ENCODE data around the gene DNAI1. TPM values are rescaled to one million over a fixed set of nuclear protein-coding genes. Genes with fewer than 3 reads are reported as not detected.
"Not testable (repeated sequence)": the region's sequence is repeated elsewhere in the genome, so short reads cannot be mapped to it uniquely, and the experiment has no call there.

DNAI1 gene
- total RNA-seq, 1 donor from 2014 or later: not detected

DNA sequence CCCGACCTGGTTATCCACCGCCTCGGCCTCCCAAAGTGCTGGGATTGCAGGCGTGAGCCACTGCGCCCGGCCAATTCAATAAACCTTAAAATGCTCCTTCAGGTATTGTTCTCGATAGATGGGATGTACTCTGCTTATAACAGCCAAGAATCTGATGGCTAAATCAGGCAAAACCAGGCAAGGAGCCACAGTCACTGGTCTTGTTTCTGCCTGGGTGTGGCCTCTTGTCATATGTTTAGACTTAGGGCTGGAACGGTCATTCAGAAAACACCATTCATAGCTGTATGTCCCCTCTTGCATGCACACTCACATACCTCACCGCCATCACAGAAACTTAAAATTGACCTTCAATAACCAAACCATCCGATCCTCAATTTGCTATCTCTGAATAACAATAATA lies 8.0 kb upstream of the DNAI1 start:
- no peak for DNase-seq (ENCODE audit: low spot score)

DNA sequence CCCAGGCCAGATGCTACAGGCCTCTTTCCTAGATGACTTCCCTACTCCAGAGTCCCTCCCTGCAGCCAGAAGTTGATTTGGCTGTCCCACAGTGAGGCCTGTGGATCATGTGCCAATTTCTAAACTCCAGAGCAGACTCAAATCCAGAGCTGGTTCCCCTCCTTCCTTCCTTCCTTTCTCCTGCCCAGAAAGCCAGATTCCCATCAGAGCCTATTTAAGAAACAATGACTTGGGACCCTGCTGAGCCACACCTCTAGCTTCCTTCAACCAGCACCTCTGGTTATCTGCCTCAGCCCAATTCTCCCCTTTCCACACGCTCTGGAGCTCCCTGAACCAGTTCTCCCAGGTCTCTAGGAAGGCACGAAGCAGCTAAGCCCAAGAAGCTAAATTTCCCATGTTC lies 7.5 kb upstream of the DNAI1 start:
- DNase-seq (ENCODE audit: low spot score): no peak

DNA sequence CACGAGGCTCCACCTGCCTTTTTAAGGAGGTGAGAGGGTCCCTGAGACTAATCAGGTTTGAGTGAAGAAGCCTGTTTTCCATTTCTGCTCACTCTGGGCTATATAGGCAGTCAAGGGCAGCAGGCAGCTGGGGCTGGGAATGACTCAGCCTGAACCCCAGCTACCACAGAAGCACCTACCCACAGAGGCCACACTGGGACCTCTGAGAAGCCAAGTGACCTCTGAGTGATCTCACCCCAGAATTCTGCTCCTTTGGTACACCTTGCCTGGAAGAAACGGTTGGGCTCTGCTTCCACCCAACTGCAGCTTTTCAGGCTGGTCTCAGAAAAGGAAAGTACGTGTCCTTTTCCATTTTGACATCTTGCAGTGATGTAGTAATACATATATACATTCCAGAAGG lies 7.1 kb upstream of the DNAI1 start:
- no peak for DNase-seq (ENCODE audit: low spot score)

DNA sequence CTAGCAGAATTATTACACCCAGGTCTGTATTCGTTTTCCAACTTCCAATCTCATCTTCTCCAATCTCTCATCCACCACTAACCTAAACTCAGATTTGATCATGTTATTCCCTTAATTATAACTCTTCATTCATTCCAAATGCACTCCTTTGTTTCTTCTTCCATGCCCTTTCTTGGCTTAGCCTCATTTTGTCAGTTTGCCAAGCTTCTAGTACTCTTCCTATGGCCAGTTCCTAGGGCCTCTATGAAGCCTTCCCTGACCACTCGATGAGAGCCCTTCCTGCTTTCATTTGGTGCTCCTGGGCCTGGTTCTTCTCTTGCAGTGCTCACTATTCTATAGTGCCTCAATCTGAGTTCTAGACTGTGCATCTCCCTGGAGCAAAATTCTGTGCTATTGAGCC lies 6.0 kb upstream of the DNAI1 start:
- no peak for DNase-seq (ENCODE audit: low spot score)

DNA sequence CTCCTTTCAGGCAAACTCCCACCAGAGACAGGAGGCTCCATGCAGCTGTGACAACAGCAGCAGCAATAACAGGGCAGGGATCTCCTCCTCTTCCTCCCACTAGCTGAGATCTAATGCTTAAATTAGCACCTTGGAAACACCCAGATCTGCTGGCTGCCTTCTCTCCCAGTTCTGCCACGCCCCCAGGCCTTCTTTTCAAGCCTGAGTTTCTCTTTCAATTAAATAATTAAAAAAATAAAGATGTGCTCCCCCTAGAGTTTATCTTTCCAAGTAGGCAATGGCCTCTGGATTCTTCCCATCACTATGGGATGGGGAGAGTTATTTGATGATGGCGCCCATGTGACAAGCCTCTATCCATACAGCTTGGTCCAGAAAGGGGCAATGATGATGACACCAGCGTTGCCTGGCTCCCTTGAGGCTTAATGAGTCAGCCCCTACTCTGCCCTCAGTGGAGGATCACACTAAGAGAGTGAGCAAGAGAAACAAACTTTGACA lies 4.0 kb upstream of the DNAI1 start:
- DNase-seq (ENCODE audit: low spot score): no peak

DNA sequence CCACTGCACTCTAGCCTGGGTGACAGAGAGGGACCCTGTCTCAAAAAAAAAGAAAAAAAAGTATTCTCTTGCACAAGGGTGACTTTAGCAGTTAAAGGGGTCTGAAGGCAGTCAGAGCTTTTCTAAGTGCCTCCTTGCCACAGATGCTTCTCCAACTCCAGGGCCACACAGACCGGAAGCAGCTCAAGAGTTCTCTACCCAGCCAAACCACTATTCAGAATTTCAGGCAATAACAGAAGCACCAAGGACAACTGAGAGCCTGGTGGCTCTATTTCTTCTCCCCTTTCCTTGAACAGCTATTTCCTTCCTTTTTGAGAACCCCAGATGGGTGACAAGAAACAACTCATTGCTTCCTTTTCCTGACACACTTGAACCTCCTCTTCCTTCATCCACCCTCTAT lies 2.5 kb upstream of the DNAI1 start:
- DNase-seq (ENCODE audit: low spot score): no peak

DNA sequence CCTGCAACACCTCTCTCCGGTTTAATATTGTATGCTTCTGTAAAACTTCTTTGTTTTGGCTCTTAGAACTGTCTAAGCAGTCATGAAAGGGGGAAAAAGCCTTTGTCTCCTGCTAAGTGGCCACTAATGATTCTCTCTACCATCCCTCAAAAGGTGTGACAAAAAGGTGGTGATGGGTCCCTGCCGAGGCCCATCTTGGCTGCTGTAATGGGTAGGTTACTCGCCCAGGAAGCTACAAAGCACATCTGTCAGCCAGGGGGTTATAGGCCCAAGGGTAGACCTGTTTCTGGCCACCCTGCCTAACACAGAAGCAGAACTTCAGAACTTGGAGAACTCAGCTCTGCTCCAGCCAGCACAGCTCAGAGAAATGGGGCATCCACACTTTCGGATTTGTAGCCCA lies 1.9 kb upstream of the DNAI1 start:
- no peak for DNase-seq (ENCODE audit: low spot score)

DNA sequence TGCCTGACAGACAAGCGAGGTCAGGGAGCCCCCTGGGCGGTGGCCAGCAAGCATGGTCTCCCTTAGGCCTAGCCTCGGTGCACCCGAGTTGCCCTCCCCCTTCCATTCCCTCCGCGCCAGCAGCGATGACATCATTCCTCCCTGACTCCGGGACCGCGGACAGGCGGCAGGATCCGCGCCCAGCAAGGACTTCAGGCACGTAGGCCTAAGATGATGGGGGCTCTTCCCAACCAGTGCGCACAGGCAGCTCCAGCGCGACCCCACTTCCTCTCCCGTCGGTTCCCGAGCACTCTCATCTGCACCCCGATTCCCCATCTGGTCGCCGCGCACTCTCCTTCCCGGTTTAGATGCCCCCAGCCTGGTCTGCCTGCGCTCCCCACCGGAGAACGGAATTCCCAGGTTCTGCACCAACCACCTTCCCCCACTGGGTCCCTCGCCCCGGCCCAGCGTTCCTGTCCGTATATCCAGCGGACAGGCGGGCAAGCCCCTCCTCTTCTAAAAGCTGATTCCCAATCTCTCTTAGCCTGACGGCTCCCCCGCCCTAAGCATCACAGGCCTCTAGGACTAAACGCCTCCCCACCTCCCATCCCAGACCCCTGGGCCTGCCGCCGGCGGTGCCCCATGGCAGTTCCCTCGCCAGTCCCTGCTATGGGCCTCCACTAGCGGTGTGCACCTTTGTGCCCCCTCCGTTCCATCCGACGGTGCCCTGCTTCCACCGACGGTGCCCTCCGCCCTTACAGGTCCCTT lies 1.2 kb upstream of the DNAI1 start:
- peak; percentile 82 for DNase-seq (ENCODE audit: low spot score)

DNA sequence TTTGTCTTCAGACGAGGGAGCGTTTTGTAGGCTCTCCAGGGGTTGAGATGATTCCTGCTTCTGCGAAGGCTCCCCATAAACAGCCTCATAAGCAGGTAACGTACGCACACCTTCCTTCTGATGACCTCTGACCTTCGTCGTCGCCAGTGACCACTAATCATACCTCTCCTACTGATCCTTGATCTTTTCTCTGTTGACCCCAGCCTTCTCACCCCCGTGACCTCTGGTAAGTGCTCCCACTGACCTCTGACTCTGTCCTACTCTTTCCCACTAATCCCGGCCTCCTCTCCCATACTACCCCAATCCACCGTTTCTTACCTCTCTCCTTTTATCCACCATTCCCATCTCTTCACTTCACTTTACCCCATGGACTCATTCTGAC lies 345 bp downstream of the DNAI1 start:
- no peak for DNase-seq (ENCODE audit: low spot score)

DNA sequence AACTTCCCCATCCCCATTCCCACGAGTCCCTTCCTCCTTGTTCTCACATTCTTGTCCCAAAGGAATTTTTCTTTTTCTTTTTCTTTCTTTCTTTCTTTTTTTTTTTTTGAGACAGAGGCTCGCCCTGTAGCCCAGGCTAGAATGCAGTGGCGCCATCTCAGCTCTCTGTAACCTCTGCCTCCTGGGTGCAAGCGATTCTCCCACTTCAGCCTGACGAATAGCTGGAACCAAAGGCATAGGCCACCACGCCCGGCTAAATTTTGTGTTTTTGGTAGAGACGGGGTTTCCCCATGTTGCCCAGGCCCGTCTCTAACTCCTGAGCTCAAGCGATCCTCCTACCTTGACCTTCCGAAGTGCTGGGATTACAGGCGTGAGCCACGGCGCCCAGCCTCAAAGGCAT lies 751 bp downstream of the DNAI1 start:
- DNase-seq (ENCODE audit: low spot score): no peak

DNA sequence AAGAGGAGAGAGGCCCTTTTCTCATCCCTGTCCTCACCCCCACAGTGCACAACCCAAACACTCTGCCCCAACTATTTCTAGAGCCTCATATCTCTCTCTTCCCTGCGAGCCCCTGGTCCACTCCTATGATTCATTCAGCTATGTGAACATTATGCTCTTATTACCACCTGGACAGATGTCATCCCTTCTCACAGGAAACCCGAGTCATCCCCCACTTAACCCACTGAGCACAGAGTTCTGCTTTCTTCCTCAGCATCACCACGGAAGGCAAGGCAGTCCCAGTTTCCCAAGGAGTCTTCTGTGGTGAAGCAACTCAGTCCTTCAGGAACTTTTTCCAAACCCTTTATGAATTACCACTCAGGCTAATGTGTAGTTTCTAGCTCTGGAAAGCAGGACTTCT lies 1.3 kb downstream of the DNAI1 start:
- DNase-seq (ENCODE audit: low spot score): no peak

DNA sequence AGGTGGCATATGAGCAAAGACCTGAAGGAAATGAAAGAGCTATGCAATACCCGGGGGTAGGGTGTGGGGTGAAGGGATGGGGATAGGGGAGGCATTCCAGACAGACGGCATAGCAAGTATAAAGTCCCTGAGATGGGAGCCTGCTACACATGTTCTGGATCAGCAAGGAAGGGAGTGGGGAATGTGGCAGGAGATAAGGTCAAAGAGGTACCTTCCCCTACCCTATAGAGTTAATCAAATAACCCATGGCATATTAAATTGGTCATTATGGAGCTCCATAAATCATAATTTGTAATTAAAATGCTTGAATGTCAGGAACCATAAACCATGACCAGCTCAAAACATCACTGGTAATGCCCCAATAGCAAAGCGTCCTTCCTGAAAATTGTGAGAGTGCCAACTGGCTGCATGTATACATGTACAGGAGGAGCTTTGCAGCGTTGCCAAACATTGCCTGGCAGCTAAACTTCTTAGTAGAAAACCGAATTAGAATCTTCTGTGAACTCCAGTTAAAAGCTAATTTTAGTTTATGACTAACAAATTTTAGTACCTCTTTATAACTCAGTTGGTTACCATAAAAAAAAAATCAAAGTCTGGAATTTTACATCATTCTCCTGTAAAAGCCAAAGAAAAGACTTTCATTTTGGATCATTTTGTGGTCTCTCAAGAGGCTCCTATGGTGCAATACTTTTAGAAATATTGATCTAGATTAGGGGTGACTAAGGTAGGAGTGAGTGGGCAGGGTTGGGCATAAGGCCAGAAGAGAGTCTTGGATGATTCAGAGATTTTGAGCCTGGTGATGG lies 4.7 kb downstream of the DNAI1 start:
- no peak for DNase-seq (ENCODE audit: low spot score)

DNA sequence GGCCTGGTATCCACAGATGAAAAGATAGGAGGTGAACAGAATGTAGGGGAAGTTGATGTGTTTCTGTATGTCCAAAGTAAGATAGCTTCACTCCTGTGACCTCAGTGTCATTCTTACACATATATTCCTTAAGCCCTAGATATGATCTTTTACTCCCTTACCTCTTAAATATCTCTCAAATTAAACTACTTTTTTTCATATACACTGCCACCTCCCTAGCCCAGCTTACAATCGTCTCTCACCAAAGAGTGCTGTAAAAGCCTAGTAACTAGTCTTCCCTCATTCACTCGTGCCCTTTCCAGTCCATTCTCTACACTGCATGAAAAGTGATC lies 5.3 kb downstream of the DNAI1 start:
- no peak for DNase-seq (ENCODE audit: low spot score)

DNA sequence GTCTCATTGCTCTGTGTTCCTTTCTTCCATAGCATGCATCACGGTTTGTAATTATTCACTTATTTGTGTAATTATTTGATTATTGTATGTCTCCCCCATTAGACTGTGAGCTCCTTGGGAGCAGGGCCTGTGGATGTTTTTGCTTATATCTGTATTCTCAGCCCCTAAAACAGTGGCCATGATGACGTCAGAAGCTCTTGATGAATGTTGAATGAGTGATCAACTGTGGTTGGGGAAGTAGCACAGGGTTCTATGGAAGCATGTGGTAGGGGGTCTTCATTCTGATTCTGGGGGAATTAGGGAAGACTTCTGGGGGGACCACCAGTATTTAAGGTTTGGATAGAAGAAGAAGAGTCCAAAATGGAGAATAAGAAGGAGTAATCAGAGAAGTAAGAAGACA lies 6.0 kb downstream of the DNAI1 start:
- no peak for DNase-seq (ENCODE audit: low spot score)

DNA sequence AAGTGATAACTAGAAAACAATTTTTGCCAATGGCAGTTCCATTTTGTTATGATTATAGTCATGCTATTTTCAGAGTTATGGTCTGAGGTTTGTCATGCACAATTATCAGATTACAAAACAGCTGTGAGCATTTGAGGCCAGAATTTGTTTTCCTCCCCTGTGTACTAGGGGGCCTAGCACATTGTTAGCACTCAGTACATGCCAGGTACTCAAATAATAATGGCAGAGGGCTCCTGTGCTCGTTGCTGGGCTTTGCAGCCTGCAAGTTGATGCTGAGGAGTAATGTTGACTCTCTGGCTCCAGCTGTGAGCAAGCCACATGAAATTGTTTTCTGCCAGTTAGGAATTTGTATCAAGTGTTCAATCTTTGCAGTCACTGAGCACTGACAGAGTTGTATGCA lies 6.9 kb downstream of the DNAI1 start:
- no peak for DNase-seq (ENCODE audit: low spot score)

DNA sequence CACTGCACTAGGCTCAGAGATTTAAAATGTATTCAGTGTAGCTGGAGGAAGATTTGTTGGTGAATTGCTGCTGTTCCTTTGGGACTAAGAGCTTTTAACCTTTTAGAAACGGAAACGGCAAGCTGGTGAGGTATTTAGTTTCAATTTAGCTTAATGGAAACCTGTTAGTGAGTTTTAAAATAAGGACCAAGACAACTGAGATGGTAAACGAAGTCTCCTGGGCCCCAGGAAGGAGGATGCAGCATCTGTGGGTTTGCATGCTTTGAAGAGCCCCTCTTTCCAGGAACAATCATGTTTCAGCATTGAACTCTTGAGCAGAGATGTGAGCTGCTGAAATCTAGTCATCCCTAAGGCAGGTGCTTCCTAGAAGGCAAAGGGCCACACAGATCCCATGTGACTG lies 16.5 kb downstream of the DNAI1 start:
- DNase-seq (ENCODE audit: low spot score): no peak

DNA sequence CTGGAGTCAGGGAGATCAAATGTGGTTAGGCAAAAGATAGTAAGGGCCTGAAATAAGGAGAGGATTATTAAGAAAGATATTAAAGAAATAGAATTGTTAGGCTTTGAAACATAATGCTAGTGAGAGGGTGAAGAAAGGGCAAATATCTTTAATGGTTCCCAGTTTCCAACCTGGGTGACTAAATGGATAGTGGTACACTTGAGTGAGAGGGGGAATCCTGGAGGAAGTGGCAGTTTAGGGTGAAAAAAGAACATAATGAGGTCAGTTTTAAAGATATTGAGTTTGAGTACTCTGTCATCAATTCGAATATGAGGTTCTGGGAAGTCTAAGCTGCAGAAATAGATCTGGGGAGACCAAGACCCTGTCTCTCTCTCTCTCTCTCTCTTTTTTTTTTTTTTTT lies 18.9 kb downstream of the DNAI1 start:
- DNase-seq (ENCODE audit: low spot score): no peak

DNA sequence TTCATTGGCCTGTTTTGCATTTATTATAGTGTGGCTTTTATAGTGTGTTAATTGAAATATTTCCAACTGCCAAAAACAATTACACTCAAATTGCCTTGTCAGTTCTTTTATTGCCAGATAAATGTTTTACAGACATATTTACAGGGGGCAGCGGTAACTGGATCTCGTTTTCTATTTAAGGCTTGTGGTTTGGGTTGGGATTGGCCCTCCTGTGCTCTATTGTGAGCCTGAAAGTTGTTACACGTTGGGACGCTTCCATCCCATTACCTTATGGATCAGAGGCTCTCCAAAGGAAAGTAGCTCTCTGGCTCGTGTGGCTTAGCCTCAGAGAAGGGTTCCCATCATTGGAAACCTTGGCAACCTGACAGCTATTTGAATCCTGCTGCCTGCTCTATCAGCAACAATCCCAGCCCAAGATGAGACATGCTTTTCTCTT lies 20.8 kb downstream of the DNAI1 start:
- no peak for DNase-seq (ENCODE audit: low spot score)

DNA sequence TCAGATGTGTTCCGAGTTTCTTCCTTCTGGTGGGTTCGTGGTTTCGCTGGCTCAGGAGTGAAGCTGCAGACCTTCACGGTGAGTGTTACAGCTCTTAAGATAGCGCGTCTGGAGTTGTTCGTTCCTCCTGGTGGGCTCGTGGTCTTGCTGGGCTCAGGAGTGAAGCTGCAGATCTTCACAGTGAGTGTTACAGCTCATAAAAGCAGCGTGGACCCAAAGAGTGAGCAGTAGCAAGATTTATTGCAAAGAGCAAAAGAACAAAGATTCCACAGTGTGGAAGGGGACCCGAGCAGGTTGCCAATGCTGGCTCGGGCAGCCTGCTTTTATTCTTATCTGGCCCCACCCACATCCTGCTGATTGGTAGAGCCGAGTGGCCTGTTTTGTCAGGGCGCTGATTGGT lies 23.0 kb downstream of the DNAI1 start:
- DNase-seq (ENCODE audit: low spot score): not testable (repeated sequence)

DNA sequence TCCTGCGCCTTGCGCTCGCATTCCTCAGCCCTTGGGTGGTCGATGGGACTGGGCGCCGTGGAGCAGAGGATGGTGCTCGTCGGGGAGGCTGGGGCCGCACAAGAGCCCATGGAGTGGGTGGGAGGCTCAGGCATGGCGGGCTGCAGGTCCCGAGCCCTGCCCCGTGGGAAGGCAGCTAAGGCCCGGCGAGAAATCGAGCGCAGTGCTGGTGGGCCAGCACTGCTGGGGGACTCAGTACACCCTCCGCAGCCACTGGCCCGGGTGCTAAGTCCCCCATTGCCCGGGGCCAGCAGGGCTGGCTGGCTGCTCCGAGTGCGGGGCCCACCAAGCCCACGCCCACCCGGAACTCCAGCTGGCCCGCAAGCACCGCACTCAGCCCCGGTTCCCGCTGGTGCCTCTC lies 24.1 kb downstream of the DNAI1 start:
- DNase-seq (ENCODE audit: low spot score): not testable (repeated sequence)

DNA sequence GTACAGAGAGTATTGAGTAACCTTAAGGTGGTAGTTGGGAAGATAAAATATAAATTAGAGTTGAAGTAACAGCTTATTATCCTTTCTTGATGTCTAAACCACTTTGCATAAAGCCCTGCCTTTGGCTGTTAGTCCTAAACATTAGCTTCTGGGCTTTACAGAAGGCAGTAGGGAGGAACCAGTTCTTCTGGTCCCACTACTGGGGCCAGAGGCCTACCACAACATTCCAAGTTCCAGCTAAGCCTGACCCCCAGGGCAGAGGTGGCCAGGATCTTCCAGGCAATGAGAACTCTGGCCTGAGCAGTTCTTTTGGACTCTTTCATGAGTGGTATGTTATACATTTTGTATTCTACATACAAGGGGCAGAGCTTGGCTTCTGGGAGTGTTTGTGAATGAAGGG lies 26.1 kb downstream of the DNAI1 start:
- no peak for DNase-seq (ENCODE audit: low spot score)

DNA sequence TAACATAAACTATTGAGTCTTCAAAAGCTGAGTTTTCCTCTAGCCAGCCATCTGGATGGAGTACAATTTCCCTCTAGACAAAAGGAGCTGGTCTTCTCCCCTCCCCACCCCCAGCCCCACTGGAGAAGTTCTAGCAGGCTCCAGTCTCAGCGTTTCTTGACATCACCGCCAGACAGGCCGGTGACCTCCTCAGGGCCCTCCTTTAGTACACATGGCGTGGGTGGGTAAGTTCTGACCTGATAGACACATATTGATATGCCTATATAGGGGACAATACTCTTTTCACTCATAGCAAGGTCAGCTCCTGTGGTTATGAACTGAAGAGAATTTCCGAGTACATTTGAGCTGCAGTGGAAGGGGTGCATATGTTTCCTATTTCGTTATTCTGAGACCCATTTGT lies 27.2 kb downstream of the DNAI1 start:
- DNase-seq (ENCODE audit: low spot score): no peak

DNA sequence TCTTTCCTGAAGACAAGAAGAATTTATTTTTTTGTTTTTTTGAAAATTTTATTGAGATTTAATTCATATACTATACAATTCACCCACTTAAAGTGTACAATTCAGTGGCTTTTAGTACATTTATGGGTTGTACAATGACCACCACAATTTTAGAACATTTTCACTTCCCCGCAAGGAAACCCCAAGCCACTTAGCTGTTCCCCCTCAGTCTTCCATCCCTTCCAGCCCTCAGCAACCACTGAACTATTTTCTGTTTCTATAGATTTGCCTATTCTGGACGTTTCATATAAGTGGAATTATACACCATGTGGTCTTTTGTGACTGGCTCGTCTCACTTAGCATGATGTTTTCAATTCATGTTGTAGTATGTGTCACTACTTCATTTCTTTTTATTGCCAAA lies 28.0 kb downstream of the DNAI1 start:
- no peak for DNase-seq (ENCODE audit: low spot score)

Measured in umbilical cord (tissue), 2 donors.